ENCODE measurements around the gene HDGF. TPM values are rescaled to one million over a fixed set of nuclear protein-coding genes. Genes with fewer than 3 reads are reported as not detected.

The HDGF gene
- total RNA-seq (ENCODE audit: low replicate concordance): 138 and 145 TPM in 2 replicates

DNA sequence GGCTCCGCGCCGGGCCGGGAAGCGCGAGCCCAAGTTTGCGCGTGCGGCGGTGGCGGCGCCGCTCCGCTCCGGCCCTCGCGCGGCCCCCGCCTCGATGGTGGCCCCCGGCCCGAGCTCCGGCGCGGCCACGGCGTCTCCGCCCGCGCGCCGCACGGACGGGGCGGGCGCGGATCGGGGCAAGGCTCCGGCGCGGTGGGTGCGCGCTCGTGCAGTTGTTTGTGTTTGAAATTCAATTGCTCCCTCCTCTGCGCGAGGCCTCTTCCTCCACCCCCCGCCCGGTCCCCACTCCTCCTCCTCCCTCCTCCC is at the start of gene HDGF:
TSS of gene HDGF (minus strand) at position 225 of the 306 bp plus-strand sequence. CDS start 246 bp downstream, outside the sequence.

DNA sequence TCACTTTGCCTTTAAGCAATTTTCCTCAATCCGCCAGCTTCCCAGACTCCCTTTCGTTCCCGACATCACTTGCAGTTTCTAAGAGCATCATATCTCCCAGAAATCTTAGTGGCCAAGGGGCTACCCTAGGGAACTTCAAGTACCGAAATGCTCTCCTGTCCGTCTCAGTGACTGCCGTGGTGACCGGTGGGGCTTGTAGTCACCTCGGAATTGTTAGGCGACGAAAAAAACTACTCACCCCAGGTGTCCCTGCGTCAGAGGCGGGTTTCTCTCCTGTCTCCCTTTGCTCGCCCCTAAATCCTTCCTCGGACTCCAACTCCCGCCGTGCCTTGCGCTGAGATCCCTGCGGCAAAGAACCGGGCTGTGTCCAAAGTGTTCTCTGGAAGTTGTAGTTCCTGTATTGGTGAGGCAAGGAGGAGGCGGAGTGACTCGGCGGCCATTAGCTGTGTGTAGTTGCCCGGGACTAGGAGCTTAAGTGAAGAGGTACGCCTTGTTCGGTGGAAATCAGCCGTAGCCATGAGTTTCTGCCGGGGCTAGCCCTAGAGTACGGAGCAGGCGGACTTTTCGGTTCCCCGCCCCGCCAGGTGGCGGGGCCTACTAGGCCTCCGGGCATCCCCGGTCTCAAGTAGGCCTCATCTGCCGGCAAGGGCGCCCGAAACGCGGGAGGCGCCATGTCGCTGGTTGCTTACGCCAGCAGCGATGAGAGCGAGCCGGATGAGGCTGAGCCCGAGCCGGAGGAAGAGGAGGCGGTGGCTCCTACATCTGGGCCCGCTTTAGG is 15.8 kb upstream of the HDGF start, which contains the start of gene PRCC:
TSS of gene PRCC (plus strand) at position 435 of the 778 bp plus-strand sequence. CDS start at position 672, 237 bp downstream.

DNA sequence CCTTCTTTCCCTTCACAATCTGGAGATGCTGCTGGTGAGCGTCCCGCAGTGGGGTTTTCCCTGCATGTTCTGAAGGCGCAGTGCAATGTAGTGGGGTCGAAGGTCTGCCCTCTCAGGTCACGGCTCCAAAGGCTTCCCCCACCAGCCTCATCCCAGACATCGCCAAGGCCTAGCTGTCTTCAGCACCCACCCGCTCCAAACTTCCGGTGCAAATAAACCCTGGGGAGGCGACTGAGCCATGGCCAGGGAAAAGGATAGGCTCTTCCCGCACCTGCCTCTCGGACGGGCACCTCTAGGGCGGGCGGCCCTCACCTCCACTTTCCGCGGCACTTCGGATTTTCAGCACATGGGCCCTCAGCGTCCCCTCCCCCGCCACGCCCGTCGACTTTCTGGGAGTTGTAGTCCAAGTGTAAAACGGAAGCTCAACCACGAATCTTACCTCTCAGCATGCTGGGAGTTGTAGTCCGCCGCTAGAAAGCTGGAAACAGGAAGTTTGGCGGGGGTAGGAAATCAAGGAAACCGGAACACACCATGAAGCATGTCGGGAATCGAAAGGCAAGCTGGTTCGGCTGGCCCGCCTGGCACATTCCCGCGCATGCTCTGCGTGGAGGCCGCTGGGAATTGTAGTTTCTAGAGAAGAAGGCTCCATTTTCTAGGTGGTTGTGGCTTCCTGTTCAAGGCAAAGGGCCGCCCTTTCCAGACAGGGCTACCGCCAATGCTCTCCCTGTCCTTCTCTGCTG is 10.6 kb downstream of the HDGF start, which contains the start of gene MRPL24:
TSS of gene MRPL24 (minus strand) at position 348 of the 740 bp plus-strand sequence. CDS start 2,384 bp downstream, outside the sequence.

DNA sequence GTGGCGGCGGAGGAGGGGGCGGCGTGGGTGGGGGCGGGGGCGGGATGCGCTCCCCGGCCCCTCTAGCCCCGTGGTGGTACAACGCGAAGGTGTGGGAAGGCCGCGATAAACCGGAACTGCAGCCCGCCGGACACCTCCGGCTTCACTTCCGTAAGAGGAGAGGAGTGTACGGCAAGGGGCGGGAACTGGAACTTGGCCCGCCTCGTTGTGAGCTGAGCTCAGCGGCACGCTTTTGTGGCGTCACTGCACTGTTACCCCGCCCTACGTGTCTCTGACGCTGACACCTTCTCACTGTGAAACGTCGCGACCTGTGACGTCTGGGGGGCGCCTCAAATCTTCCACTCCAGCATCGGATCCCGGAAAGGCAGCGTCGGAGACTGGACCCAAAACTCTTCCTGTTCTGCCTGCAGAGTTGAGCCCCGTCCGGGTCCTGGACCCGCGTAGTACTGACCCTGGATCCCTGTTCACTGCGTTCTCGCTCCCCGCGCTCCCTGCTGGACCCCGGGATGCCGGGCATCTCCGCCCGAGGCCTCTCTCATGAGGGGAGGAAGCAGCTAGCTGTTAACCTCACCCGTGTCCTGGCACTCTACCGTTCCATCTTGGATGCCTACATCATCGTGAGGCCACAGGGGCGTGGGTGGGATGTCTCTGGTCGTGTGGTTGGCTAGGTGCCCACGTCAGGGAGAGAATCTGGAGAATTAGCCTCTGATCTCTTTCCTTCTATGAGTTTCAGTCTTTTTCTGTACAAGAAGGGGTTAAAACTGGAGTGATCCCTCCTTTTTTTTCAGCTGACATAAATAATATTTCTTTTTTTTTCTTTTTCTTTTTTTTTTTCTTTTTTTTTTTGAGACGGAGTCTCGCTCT is 22.6 kb downstream of the HDGF start, which contains the start of gene ISG20L2:
TSS of gene ISG20L2 (minus strand) at position 168 of the 864 bp plus-strand sequence. CDS start 1,114 bp downstream, outside the sequence.

DNA sequence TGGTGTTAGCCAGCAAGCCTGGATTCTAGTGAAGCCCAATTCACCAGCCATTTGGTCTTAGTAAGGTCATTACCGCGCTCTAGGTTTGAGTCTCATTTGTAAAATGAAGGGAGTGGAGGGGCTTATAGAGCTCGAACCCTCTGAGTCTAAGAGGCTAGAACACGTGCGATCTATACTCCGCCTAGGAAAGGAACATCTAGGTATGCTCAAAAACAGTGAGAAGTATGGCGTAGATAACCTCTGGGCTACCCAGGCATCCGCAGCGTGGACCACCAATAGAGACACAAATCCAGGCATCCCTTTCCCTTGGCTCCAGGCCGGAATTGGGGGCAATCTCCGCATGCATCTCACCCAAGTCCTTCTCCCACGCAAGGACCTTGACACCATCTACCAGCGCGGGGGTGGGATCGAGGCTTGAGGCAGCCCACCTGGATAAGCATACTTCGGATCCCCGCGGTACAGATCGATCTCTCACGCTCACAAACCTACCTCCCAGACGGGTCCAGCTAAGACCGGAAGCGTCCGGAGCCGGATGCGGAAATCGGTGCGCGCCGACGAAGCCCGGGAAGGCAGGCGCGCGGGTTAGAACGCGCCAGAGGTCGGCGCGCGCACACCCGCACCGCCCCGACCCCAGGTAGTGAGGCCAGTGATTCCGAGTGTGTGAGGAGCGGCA is 23.4 kb downstream of the HDGF start, which contains the start of gene METTL25B:
TSS of gene METTL25B (plus strand) at position 544 of the 673 bp plus-strand sequence. CDS start 636 bp downstream, outside the sequence.

DNA sequence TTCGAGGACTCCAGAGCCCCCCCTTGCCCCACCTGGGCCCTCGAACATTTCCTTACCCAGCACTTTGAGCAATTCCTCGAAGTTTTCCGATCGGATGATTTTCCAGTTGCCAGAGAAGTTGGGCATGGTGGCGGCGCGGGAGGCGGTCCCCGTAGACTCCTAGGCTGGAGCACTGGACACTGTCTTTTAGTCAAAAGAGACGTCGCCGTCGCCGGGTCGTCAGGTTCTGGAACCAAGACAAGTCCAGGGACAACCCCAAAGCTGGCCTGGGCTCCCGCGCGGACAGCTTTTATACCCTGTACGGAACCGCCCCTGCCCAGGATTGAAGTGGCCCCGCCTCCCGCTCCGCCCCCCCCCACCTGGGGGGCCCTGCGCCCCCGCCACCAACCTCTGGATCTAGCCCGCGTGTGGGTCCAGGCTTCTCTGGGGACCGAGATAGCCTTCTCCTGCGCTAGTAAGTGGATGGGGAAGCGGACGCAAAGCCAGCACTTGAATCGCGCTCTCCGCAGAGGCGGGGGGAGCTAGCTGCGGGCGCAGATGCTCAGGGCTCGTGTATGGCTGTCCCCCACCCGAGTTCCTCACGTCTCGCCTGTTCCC is 46.1 kb downstream of the HDGF start, which contains the start of gene CRABP2:
TSS of gene CRABP2 (minus strand) at position 263 of the 597 bp plus-strand sequence. CDS start at position 126, 137 bp downstream.

Other genes with a start within 250 kb of the HDGF start
- 0.47 and 4.9 TPM in 2 replicates for gene IQGAP3, start 179.1 kb downstream of the HDGF start, total RNA-seq (ENCODE audit: low replicate concordance)
- not detected in 2 replicates for gene TTC24, start 172.0 kb downstream of the HDGF start, total RNA-seq (ENCODE audit: low replicate concordance)
- 56.3 and 65.3 TPM in 2 replicates for gene NAXE, start 159.9 kb downstream of the HDGF start, total RNA-seq (ENCODE audit: low replicate concordance)
- 7.4 and 13.8 TPM in 2 replicates for gene GPATCH4, start 150.2 kb downstream of the HDGF start, total RNA-seq (ENCODE audit: low replicate concordance)
- gene HAPLN2, start 132.3 kb downstream of the HDGF start, total RNA-seq (ENCODE audit: low replicate concordance): not detected in 2 replicates
- gene BCAN, start 109.6 kb downstream of the HDGF start, total RNA-seq (ENCODE audit: low replicate concordance): 0.08 TPM in 1 of 2 replicates, not detected in the other
- 12.4 and 71.8 TPM in 2 replicates for gene NES, start 74.3 kb downstream of the HDGF start, total RNA-seq (ENCODE audit: low replicate concordance)
- 5.0 and 87.6 TPM in 2 replicates for gene CRABP2, start 46.1 kb downstream of the HDGF start, total RNA-seq (ENCODE audit: low replicate concordance)
- 5.7 and 8.7 TPM in 2 replicates for gene METTL25B, start 23.2 kb downstream of the HDGF start, total RNA-seq (ENCODE audit: low replicate concordance)
- gene ISG20L2, start 22.9 kb downstream of the HDGF start, total RNA-seq (ENCODE audit: low replicate concordance): 7.1 and 7.4 TPM in 2 replicates
- gene MRPL24, start 10.6 kb downstream of the HDGF start, total RNA-seq (ENCODE audit: low replicate concordance): 44.3 and 62.1 TPM in 2 replicates
- gene PRCC, start 15.9 kb upstream of the HDGF start, total RNA-seq (ENCODE audit: low replicate concordance): 3.7 and 9.8 TPM in 2 replicates
- 0.30 TPM in 1 of 2 replicates, not detected in the other for gene SH2D2A, start 65.2 kb upstream of the HDGF start, total RNA-seq (ENCODE audit: low replicate concordance)
- gene INSRR, start 107.4 kb upstream of the HDGF start, total RNA-seq (ENCODE audit: low replicate concordance): under 0.01 TPM in 1 of 2 replicates, not detected in the other
- 0.08 and 0.12 TPM in 2 replicates for gene NTRK1, start 109.2 kb upstream of the HDGF start, total RNA-seq (ENCODE audit: low replicate concordance)
- gene PEAR1, start 142.0 kb upstream of the HDGF start, total RNA-seq (ENCODE audit: low replicate concordance): 1.8 and 6.8 TPM in 2 replicates
- 0.08 TPM in 1 of 2 replicates, not detected in the other for gene LRRC71, start 169.0 kb upstream of the HDGF start, total RNA-seq (ENCODE audit: low replicate concordance)